ENCODE data around the gene GALNT2. TPM values are rescaled to one million over a fixed set of nuclear protein-coding genes. Genes with fewer than 3 reads are reported as not detected.

Gene GALNT2
- total and polyA plus RNA-seq, 9 of the 15 experiments (the other 6 are each of a cell fraction or from before 2014, with no cell fraction given): 1.6 to 106 (median 51.9) TPM

DNA sequence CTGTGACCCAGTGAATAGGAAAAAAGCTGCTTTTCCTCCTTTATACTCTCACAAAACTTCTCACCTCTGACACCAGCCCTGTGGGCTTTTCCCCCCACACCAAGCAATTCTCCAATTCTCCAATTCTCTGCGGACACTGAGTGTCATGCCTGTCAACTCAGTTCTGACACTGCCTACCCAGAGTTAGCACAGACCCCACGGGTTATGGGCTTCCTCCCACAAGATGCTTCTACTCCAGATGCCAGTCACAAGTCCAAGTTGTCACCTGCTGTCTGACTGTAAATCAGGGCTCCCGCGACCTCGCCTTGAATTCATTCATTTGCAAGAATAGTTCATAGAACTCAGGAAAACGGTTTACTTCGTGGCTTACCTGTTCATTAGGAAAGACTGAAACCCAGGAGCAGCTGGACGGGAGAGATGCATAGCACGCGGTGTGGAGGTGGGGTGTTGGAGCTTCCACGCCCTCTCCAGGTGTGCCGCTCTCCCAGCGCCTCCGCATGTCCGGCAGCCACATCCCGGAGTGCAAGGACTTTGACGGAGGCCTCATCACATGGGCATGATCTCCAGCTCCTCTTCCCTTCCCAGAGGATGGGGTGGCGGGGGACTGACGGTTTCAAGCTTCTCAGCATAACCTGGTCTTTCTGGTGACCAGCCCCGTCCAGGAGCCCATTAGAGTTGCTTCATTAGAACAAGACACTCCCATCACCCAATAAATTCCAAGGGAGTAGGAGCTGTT, 204.4 kb downstream of the GALNT2 start (continued):
- TF ChIP-seq, protein P1, sequence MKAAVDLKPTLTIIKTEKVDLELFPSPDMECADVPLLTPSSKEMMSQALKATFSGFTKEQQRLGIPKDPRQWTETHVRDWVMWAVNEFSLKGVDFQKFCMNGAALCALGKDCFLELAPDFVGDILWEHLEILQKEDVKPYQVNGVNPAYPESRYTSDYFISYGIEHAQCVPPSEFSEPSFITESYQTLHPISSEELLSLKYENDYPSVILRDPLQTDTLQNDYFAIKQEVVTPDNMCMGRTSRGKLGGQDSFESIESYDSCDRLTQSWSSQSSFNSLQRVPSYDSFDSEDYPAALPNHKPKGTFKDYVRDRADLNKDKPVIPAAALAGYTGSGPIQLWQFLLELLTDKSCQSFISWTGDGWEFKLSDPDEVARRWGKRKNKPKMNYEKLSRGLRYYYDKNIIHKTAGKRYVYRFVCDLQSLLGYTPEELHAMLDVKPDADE (conservative IDR thresholded peaks at IDR 0.05; ENCODE audit: control insufficient read depth, low read depth, low read length): no peak
- TF ChIP-seq TOE1 (IDR thresholded peaks at IDR 0.05; ENCODE audit: borderline replicate concordance): no peak
- no peak for TF ChIP-seq TOE1 (CRISPR knock-in tag; IDR thresholded peaks at IDR 0.05; ENCODE audit: borderline replicate concordance, low read depth)
- no peak for TF ChIP-seq POLR3A (IDR thresholded peaks at IDR 0.05; ENCODE audit: borderline replicate concordance, extremely low read depth, insufficient read depth, insufficient read length)
- TF ChIP-seq ATF6 (CRISPR knock-in tag; IDR thresholded peaks at IDR 0.05): no peak
- TF ChIP-seq MAFF (IDR thresholded peaks at IDR 0.05; ENCODE audit: low read length): no peak

DNA sequence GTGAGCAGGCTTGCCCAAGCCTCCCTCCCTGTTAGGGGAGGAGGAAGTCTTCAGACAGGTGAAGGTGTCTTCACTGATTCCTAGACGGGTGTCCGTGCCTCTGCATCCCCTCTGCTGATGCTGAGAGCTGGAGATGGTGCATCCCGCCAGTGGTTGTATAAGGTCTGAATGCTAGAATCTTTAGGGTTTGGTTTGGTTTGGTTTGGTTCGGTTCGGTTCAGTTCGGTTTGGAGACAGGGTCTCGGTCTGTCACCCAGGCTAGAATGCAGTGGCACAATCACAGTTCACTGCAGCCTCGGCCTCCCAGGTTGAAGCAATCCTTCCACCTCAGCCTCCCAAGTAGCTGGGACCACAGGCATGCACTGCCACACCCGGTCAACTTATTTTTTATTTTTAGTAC, 205.5 kb downstream of the GALNT2 start:
- in situ Hi-C loops (cut with MboI): no loop called here
- Histone ChIP-seq H3K27me3 (ENCODE audit: control insufficient read depth in 2 of 2, insufficient read depth in 2 of 2, low read length in 2 of 2) (no peaks in the 10 kb centered on the region), H3K9me1 (ENCODE audit: control insufficient read depth, insufficient read depth, low read length) (no peaks in the 10 kb centered on the region), H3K36me3 (ENCODE audit: control insufficient read depth, insufficient read depth, low read length) (peaks cover 74% of the 10 kb centered on the region), H3K9me3 (replicated peaks; ENCODE audit: control insufficient read depth, insufficient read depth, low read depth, low read length) (no peaks in the 10 kb centered on the region), H3K4me2 (ENCODE audit: insufficient read depth, low read length) (no peak overlapping the region), H3K9ac (ENCODE audit: insufficient read depth in 1 of 2, low read depth in 2 of 2, low read length in 2 of 2) (no peak overlapping the region), H3K79me2 (ENCODE audit: control insufficient read depth, insufficient read depth, low read length) (no peaks in the 10 kb centered on the region), H4K20me1 (replicated peaks; ENCODE audit: control insufficient read depth, insufficient read depth, low read length) (no peaks in the 10 kb centered on the region; the same call in 1 of the 2 replicates), H3K4me1 (replicated peaks in 1 of 2; ENCODE audit: control insufficient read depth in 2 of 2, insufficient read depth in 2 of 2, low read length in 2 of 2) (peaks cover 9 to 13% of the 10 kb centered on the region in 2 experiments), H3K27ac (ENCODE audit: extremely low read depth, low read depth, low read length) (no peak overlapping the region), H3K4me3 (no peak overlapping the region), H2AFZ (ENCODE audit: low read depth, low read length) (no peak overlapping the region)
- ATAC-seq: no peak
- POLR2A ChIA-PET: no interaction called here
- BruUV-seq (replicated peaks): no TSS peak
- 90% methylated on average over 9 of the region's 9 CpGs for WGBS (ENCODE audit: insufficient coverage, low coverage, missing lambda C conversion rate)
- TF ChIP-seq NR2C2 (CRISPR knock-in tag; IDR thresholded peaks at IDR 0.05) (no peak), NR2C2 (tag; IDR thresholded peaks at IDR 0.05) (no peak), ZNF239 (CRISPR knock-in tag; IDR thresholded peaks at IDR 0.05) (no peak), TFAM (CRISPR knock-in tag; conservative IDR thresholded peaks at IDR 0.05) (no peak), C11orf30 (IDR thresholded peaks at IDR 0.05; ENCODE audit: low read depth) (no peak), NR4A1 (CRISPR knock-in tag; IDR thresholded peaks at IDR 0.05) (no peak), NR4A1 (tag; IDR thresholded peaks at IDR 0.05) (no peak)
- TF ChIP-seq, protein P2, sequence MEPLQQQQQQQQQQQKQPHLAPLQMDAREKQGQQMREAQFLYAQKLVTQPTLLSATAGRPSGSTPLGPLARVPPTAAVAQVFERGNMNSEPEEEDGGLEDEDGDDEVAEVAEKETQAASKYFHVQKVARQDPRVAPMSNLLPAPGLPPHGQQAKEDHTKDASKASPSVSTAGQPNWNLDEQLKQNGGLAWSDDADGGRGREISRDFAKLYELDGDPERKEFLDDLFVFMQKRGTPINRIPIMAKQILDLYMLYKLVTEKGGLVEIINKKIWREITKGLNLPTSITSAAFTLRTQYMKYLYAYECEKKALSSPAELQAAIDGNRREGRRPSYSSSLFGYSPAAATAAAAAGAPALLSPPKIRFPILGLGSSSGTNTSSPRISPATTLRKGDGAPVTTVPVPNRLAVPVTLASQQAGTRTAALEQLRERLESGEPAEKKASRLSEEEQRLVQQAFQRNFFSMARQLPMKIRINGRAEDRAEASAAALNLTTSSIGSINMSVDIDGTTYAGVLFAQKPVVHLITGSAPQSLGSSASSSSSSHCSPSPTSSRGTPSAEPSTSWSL (CRISPR knock-in tag; IDR thresholded peaks at IDR 0.05; ENCODE audit: borderline replicate concordance): no peak
- intact Hi-C loops (cut with micrococcal nuclease): no loop called here
- FAIRE-seq: no peak
- CTCF ChIA-PET (ENCODE audit: low intra/inter-chr PET ratio): no interaction called here
- no peak for DNase-seq (ENCODE audit: extremely low read depth in 1 of 4, low spot score in 3 of 4)

All from K562 (cell line).